NCI-H524 (cell line): ENCODE results near the gene TIMP2.
A peak's percentile ranks its signal among the peaks of the same experiment; 100 is the strongest.
"Not testable (repeated sequence)": the region's sequence is repeated elsewhere in the genome, so short reads cannot be mapped to it uniquely, and the experiment has no call there.

Source experiments
- DNase-seq, 2 experiments: peaks; one replicate each; lab custom pipeline; 2025; lab: John Stamatoyannopoulos, UW

The TIMP2 gene

DNA sequence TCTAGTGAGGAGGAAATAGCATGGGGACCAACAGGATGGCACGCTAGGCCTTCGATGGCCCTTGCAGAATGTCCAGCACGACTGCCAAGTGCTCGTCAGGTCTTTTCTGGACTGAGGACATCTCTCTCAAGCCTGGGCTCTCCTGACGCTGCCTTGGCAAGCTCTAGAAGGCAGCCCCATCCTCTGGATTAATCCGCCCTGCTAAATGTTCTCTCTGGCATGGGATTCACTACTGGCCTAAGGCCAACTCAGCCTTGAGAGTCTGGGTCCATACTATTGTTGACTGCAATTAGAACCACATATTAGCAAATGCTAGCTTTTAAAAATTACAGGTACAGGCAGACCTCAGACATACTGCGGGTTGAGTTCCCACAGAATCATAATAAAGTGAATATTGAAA is 19.6 kb downstream of the TIMP2 start:
- no peak for DNase-seq

DNA sequence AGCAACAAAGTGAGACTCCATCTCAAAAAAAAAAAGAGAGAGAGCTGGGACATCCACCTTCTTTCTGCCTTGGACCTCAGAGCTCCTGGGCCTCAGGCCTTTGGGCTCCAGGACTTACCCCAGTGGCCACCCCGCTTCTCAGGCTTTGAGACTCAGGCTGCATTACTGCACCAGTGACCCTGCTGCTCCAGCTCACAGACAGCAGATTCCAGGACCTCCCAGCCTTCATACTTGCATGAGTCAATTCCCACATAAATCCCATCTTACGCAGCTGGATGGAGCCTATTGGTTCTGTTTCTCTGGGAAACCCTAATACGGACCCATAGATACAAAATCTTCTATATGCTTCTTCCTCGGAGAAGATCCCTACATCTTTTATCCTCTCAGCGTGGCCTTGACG is 20.1 kb downstream of the TIMP2 start:
- DNase-seq: no peak

DNA sequence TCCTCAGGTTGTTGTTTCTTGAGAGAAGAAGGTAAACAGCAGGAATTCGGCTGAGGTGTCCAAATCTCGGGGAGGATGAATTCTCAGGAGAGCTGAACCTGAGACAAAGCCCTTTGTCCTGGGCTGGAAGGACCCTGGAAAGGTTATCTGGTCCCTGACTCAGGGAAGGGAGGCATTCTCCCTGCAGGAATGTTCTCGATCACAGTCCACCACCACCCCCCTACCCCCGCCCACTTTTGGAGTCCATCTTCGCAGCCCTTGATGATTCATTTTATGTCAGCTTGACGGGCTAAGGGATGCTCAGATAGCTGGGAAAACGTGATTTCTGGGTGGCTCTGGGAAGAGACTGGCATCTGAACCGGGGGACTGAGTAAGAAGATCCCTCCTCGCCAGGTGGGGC is 20.8 kb downstream of the TIMP2 start:
- DNase-seq: no peak

DNA sequence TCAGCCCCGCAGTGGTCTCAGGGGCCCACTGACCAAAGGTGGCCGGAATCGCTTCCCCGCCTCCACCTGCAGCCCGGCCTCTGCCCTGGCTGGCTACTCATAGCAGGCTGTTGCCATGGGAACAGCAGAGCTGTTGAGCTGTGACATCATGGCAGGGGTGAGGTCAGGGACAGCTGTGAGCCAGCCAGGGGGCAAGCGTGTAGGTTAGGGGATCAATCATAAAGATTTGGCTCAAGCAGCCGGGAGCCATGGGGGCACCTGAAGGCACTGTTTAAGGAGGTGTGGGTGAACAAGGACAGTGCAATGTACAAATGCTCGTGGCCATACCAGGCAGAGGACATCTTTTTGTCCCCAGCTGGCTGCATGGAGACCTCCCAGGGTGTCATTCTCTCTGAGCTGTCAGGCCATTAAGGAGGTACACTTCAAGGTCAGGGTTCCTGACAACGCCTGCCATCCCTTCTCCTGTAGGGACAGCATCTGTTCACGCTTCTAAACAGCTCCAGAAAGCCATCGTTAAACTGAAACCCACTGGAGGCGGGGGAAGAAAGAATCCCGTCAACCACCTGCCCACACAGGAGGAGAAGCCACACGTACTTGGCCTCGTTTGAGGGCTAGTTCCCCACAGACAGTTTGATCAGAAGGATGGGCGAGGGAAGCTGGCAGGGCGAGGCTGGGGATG is 21.9 kb downstream of the TIMP2 start, which contains the start of gene CEP295NL:
Gene CEP295NL, minus strand, starts transcription at position 101 of the 679 bp plus-strand sequence. CDS start 1,373 bp downstream, outside the sequence.
- DNase-seq: peak in 1 of 2 experiments; percentile 63

DNA sequence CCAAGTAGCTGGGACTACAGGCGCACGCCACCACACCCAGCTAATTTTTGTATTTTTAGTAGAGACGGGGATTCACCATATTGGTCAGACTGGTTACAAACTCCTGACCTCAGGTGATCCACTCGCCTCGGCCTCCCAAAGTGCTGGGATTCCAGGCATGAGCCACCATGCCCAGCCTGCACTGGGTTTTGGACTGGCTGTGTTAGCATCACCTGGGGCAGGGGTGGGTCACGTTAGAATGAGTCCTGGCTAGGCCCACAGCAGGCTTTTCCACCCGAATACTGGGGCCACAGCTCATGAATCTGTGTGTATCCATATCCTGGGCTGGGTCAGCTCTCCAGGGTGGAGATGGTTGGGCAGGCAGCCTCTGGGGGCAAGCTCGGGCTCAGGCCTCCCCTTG is 23.0 kb downstream of the TIMP2 start:
- not testable (repeated sequence) for DNase-seq

DNA sequence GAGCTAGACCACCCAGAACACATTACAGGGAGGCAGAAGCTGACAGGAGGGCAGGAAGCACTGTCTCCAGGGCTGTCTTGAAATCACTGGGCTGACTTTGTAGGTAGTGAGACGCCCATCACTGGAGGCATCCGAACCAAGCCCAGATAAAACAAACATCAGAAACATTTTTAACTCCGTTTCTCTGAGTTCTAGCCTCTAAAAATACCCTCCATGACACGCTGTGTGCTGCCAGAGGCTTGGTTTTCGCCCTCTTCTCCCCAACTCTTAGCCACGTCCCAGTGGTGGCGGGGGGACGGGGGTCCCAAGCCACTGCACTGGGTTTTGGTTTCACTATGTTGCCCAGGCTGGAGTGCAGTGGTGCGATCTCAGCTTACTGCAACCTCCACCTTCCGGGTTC is 23.4 kb downstream of the TIMP2 start:
- no peak for DNase-seq

DNA sequence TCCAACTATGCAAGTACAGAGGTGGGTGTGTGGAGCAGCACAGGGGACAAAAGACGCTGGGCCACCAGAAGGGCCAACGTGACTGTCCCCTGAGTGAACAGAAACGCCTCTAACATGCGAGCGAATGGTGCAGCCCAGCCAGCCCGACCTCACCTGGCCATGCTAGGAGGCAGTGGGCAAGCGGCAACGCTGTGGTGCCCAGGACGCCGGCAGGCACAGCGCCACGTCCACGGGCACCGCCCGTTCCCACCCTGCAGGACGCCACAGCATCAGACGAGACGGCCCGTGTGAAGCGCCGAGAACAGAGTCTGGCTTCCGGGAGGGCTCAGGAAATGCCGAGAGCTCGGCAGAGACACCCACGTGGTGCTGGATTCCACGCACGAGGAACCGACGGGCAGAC is 24.4 kb downstream of the TIMP2 start:
- DNase-seq: no peak

DNA sequence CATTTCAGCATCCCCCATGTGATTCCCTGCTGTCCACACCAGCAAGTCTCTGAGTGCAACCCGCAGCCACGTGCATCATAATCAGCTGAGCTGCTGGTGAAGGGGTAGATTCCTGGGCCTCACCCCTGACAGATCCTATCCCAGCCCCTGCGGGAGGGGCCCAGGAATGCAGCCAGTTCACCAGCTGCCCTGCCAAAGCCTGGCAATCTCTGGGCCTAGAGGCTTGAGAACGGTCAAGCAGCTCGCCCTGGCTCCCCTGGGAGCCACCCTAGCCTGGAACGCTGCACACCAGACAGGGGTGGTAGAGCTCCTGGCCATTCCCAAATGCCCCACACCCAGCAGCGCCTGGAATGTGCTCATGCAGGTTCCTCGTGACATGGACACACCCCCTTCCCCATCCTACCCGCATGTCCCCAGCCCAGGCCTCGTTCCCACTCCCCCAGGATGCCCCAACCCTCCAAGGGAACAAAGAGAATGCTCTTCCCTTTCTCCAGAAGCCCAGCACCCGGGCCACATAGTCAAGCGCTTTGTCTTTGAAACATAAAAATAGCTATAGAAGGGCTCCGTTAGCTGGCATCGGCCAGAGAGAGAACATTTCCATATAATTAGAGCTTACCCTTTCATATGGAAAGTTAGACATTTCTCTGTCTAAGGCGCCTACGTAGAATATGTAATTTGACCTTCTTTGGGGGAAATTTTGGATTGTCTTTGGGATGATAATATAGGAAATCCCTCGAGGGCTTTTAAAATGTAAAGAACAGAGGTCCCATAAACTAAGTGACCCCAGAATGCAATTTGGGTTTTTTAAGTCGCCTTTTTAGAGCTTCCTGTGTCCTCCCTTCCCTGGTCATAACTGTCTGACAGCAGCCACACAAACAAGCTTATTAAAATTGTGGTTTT is 25.6 kb downstream of the TIMP2 start:
- peak in 1 of 2 experiments; percentile 47 for DNase-seq

DNA sequence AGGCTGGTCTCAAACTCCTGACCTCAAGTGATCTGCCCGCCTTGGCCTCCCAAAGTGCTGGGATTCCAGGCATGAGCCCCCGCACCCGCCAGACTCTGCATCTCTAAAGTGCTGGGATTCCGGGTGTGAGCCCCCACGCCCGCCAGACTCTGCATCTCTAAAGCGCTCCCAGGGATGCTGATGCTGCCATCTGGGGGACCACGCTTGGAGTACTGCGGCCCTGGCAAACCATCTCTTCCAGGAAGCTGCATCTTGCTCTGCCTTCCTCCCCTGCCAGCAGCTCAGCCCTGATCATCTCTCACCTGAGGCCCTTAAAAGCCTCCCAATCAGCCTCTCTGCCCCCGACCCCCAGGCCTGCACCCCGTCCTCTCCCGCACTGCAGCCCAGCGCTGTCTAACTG is 26.2 kb downstream of the TIMP2 start:
- DNase-seq: no peak

DNA sequence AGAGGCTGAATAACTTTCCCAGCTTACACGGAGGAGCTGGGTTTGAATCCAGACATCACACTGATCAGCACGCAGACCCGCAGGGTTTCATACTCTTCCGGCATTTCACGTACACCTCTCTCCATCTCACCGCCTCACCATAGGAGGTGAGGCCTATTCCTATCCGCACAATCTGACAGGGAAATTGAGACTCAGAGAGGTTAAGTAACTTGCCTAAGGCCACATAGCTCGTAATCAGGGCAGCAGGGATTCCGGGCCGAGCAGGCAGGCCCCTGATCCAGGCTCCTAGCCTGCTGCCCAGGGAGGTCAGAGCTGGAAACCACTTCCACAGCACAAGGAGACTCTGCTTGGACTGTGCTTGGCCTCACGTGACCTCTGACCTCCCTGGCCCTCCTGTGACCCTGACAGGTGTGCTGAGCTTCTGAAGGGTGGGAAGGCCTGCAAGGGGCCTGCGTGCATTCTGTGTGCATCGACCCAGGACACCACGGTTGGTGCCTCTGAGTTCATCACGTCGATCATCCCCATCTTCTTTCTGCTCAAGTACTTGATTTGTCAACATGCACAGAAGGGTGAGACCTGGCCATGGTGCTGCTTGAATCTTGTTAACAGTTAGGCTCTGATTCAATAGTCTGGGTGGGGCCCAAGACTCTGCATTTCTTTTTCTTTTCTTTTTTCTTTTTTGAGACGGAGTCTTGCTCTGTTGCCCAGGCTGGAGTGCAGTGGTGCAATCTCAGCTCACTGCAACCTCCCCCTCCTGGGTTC is 26.9 kb downstream of the TIMP2 start:
- DNase-seq: no peak

DNA sequence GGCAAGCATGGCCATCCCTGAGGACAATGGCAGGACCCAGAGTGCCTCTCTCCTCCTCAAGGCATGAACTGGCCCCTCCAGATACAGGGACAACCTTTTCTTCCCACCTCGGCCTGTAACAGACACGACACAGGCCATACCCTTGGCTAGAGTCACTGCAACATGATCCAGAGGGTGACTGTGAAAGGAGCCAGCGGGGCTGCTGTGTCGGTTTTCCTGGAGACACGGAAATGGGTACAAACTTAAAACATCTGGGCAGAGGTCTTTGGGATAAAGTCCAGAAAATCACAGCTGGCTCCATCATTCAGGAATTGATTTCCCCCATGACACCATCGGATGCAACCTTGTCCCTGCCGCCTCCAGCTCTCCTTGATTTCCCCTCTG is 27.5 kb downstream of the TIMP2 start:
- no peak for DNase-seq

DNA sequence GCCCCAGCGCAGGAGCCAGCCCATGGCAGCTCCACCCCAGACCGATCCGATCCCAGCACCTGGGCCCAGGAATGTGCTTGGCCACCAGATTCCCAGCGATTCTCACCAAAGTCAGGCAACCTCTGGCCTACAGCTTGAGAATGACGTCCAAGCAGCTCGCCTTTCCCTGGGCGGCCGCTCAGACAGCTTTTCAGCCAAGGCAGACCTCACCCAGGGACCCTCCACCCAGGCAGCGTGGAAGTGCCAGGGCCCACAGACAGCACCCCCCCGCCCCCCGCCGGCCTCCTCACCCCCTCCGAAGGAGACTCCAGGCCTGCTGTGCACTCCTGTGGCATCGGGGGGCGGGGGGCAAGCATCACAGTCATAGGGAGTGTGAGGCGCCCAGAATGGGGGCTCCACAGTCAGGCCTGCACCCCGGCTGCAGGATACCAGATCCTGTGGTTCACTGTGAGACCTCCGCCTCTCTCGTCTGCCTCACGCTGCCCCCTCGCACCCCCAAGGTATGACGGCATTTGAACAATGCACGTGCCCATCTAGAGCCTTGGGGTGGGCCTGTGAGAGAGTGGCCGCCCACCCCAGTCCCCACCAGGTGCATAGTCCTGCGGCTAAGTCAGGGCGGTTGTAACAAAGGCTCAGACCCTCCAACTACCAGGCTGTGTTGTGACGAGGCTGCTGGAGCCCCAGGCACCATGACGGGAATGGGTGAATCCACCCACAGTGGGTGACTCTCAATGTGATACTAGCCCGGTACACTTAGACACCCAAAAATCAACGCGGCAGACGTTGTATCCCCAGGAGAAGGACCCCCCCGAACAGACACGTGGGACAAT is 28.1 kb downstream of the TIMP2 start:
- DNase-seq: no peak

DNA sequence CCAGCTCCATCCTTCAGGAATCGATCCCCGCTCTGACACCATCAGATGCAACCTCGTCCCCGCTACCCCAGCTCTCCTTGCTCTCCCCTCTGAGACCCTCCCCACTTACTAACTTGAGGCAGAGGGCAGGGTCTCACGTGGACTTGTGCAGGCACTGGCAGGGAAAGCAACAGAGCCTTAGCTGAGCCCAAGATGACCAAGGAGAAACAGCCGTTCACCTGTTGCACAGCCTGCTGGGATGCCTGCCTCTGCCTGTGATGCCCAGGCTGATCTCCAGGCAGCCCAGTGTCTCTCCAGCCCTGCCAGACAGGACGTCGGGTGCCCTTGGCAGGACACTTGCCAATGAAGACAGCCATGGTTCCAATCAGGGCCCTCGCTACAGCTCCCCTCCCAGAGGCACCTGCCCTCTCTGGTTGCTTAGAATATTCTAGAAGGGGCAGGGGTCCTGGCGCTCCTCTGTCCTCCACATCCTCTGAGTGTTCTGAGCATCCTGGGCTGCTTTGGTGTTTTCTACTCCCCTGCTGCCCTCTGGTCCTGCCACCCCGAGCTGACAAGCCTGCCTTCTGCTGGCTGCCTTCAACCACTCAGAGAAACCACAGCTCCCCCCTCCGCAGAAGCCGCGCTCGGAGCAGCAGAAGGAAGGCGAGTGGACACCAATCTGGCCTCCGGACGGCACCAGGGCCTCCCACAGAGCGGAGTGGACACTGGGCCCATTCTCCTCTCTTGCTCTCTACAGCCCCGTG is 28.9 kb downstream of the TIMP2 start:
- no peak for DNase-seq

DNA sequence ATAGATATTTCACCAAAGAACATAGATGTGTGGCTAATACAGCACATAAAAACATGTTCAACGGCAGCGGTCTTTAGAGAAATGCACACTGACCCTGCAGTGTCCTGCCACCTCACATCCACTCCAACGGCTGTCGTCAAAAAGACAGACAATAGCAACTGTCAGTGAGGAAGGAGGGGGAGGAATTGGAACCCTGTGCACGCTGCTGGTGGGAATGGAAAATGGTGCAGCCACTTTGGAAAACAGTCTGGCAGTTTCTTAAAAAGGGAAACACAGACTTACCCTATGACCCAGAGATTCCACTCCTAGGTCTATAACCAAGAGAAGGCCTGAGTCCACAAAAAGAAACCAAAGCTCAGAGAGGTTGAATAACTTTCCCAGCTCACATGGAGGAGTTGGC is 29.9 kb downstream of the TIMP2 start:
- DNase-seq: no peak

DNA sequence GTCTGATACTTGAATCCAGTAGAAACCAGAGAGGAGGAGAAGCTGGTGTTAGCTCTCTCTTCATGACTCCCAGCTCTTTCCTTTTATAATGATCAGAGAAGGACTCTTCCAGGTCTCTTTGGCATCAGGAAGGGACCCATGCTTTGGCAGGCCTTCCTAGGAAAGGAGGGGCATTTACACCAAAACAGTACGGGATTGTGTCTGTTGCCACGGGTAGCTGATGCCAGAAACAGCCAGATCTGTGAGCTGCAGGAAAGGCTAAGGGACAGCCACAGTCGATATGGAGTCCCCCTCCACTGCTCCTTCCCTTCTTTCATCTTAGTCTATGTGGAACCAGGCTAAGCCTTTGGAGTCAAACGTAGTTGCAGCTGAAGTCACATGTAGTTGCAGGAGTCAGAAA is 31.5 kb downstream of the TIMP2 start:
- DNase-seq: no peak

DNA sequence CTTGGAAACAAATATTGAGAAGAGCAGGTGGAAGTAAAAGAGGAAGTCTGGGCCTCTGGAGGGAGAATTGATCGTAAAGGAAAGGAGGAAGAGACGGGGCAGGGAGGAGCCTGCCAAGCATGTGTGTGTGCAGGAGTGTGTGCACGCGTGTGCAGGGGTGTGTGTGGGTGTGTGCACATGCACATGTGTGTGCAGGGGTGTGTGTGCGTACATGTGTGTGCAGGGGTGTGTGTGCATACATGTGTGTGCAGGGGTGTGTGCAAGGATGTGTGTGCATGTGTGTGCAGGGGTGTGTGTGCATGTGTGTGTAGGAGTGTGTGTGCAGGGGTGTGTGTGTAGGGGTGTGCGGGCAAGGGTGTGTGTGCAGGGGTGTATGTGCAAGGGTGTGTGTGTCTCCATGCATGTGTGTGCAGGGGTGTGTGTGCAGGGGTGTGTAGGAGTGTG is 32.2 kb downstream of the TIMP2 start:
- no peak for DNase-seq

DNA sequence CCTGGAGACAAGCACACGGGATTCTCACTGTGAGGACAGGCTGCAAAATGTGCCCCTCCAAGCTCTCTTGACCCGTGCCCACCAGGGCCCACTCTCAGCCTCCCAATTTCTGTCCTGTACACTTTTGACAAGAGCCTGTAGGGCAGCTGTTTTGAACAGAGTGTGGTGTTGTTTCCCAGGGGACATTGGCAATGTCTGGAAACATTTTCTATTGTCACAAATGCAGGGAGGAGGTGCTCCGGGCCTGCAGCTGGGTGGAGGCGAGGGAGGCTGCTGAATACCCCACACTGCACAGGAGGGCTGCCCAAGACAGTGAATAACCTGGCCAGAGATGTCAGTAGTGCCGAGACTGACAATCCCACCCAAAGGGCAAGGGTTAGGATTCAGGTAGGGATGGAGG is 32.7 kb downstream of the TIMP2 start:
- no peak for DNase-seq

DNA sequence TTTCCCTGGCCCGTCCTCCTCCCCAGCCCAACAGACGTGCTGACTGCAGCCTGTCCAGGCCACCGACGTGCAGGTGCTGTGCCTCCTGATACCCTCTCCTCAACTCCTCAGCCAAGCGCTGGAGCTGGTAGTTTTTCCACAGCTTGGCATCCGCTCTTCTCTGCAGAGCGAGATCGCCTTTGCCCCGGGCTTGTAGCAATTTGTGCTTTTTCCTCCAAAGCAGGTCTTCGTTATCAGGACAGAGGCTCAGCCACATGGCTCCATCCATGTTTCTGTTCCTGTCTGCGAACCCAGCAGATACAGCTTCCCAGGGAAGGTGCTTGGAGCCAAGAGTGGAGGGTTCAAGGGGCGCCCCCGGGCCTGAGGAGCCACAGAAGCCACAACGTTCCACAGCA is 33.1 kb downstream of the TIMP2 start:
- DNase-seq: no peak

DNA sequence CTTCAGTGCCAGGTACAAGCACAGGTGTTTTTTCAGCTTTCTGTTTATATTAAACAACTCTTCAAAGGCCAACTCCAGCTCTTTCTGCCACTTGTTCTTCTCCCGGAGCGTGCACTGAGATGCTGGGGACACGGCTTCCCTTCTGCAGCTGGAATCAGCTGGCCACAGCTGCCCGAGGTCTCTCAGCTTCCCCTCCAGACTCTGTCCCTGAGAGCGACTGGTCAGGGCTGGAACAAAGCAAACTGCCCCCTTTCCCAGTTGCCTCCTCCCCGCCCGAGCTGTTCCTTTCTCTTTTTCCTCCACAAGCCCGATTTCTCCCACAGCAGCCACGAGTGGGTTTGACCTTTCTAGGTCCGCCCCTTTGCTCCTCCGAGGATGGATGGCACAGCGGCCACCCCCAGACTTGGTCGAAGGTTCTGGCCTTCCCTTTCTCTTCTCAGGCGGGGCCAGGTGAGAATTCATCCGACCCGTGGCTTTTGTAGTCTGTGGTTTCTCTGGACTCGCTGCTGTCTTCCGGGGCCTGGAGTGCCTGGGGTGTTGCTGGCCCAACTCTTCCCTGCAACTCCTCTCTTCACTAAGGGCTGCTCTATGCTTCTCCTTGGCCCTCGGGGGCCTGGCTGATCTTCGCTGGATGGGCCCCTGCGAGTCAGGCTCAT is 33.7 kb downstream of the TIMP2 start:
- no peak for DNase-seq

DNA sequence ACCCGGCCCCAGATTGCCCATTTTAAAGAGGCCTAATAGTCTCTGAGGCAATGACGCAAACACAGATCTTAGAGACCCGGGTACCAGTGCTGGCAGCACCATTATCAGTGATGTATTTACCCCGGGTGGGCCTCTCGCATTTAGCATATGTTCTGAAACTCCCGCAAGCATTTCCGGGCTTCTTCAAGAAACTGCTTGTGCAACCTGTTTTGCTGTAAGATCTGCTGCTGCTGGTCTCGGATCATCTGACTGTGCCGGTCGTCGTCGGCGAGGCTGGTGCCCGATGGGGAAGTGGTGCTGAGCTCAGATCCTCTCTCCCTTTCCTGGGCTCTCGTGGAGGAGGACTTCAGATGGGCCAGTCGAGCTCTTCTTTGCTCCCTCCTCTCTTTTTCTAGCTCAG is 34.7 kb downstream of the TIMP2 start:
- DNase-seq: no peak
